OCI-LY3 (cell line): Measurements from ENCODE around the gene YTHDC1.

Source experiments
- EZH2phosphoT487 ChIP-seq: fragments of 200-600 bp; shearing (Covaris generic); IDR thresholded peaks from 2 replicates; pipeline ENCODE4 v1.6.1; 2018; ENCODE audit warnings: antibody characterized with exemption, mixed run types, low read depth
- TF ChIP-seq, protein P1 (sequence below): fragments of 200-600, 300-600 bp; sonication (generic); IDR thresholded peaks from 2 replicates; pipeline ENCODE4 v1.5.1; 2014; ENCODE audit warnings: antibody characterized with exemption, low read length, low read depth

DNA sequence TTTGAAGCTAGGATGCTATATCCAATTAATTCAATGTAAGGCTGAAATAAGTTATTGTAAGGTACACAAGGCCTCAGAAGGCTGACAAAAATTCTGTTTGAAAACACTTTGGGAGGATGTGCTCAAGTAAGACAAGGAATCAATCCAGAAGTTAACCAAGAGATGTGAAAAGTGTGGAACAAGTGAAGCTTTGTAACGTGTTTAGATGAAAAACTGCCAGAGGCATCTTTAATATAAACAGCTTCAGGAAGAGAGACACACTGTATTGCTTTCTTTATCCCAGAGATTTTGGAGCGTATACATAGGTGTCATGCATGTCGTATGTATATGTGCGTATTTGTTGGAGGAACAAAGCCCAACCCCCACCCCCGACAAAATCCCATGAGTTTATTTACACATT lies 28.3 kb upstream of the YTHDC1 start:
- TF ChIP-seq EZH2phosphoT487 = no peak
- TF ChIP-seq, protein P1, sequence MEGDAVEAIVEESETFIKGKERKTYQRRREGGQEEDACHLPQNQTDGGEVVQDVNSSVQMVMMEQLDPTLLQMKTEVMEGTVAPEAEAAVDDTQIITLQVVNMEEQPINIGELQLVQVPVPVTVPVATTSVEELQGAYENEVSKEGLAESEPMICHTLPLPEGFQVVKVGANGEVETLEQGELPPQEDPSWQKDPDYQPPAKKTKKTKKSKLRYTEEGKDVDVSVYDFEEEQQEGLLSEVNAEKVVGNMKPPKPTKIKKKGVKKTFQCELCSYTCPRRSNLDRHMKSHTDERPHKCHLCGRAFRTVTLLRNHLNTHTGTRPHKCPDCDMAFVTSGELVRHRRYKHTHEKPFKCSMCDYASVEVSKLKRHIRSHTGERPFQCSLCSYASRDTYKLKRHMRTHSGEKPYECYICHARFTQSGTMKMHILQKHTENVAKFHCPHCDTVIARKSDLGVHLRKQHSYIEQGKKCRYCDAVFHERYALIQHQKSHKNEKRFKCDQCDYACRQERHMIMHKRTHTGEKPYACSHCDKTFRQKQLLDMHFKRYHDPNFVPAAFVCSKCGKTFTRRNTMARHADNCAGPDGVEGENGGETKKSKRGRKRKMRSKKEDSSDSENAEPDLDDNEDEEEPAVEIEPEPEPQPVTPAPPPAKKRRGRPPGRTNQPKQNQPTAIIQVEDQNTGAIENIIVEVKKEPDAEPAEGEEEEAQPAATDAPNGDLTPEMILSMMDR = no peak
